ENCODE results near the gene DPP9. TPM values are rescaled to one million over a fixed set of nuclear protein-coding genes. Genes with fewer than 3 reads are reported as not detected.

DPP9 gene
- total and polyA plus RNA-seq, 2 of the 8 experiments (the other 6 are each of a cell fraction or from before 2014, with no cell fraction given): 11.6 to 40.7 TPM

GRCh38 chr19:4638317-4638716 is 85.3 kb downstream of the DPP9 start:
- no peaks in the 10 kb centered on the region for H3K9me3 ChIP-seq (ENCODE audit: insufficient read depth in 2 of 2, low read depth in 1 of 2, low read length in 1 of 2)
- no peak for TF ChIP-seq HDAC2 (IDR thresholded peaks at IDR 0.05; ENCODE audit: borderline replicate concordance in 1 of 2, low read depth in 2 of 2, low read length in 2 of 2)
- TF ChIP-seq E2F6 (IDR thresholded peaks at IDR 0.05): no peak
- peak; percentile 6 for TF ChIP-seq KDM4A (IDR thresholded peaks at IDR 0.05; ENCODE audit: low read depth, low read length, severe bottlenecking)
- ChIA-PET POLR2A (ENCODE audit: partially characterized antibody) (no interaction called here), CTCF (ENCODE audit: partially characterized antibody) (interaction anchor here (0.6 to 3.4 kb wide), 11 partner anchors 12 to 470 kb away, joined by 3 to 92 read pairs (median 16); no protein-coding TSS in a partner anchor)
- H2AK5ac ChIP-seq (ENCODE audit: low read depth, low read length): 0 out of 2 replicates have a peak overlapping the region, but pooled peaks have one; percentile 6
- no peak overlapping the region for H3K27ac ChIP-seq (ENCODE audit: low read depth, low read length)
- H2AFZ ChIP-seq (ENCODE audit: low read length): no peak overlapping the region
- H3K23me2 ChIP-seq (ENCODE audit: low read depth, low read length): peaks cover 11% of the 10 kb centered on the region; the same call in 1 of the 2 replicates
- peak overlapping the region; percentile 50; the same call in 1 of the 2 replicates for H2BK12ac ChIP-seq (ENCODE audit: low read depth, low read length)
- no peak overlapping the region for H2BK5ac ChIP-seq (ENCODE audit: low read depth, low read length)
- H4K91ac ChIP-seq (replicated peaks; ENCODE audit: insufficient read length, low read length): no peak overlapping the region
- H2BK20ac ChIP-seq (ENCODE audit: low read length): no peak overlapping the region
- H3K4me3 ChIP-seq (ENCODE audit: extremely low read depth in 1 of 4, insufficient read depth in 2 of 4, low read depth in 3 of 4, low read length in 4 of 4): no peak overlapping the region
- WGBS, 2 experiments (ENCODE audit: extremely low coverage in 1 of 2, insufficient coverage in 1 of 2, insufficient read length in 1 of 2, insufficient replicate concordance in 2 of 2, low coverage in 1 of 2, low lambda C conversion rate in 2 of 2, missing lambda C conversion rate in 1 of 2): 94% methylated on average over 11 of the region's 11 CpGs; no CpG with 5 or more reads in 1 of the 2 experiments
- no peak overlapping the region for H3K14ac ChIP-seq (ENCODE audit: insufficient read length)
- H3K56ac ChIP-seq (replicated peaks; ENCODE audit: insufficient read length, low read depth, low read length): no peak overlapping the region
- peak overlapping the region; percentile 81; the same call in 1 of the 2 replicates for H2BK15ac ChIP-seq (ENCODE audit: low read length)
- no peak overlapping the region for H4K5ac ChIP-seq (ENCODE audit: insufficient read length, low read depth, low read length)
- H3K79me2 ChIP-seq (ENCODE audit: control insufficient read depth in 1 of 2, insufficient read depth in 2 of 2, low read length in 2 of 2): no peaks in the 10 kb centered on the region
- no peak overlapping the region for H2BK120ac ChIP-seq (replicated peaks; ENCODE audit: low read depth, low read length)
- FAIRE-seq (no peak), DNase-seq (ENCODE audit: low read depth in 1 of 2, low spot score in 2 of 2) (no peak)
- no peak overlapping the region for H3K23ac ChIP-seq (ENCODE audit: insufficient read length)
- H3K79me1 ChIP-seq (ENCODE audit: low read depth, low read length): peaks cover 6% of the 10 kb centered on the region; the same call in 1 of the 2 replicates
- H3K4me1 ChIP-seq (replicated peaks in 1 of 4; ENCODE audit: control insufficient read depth in 3 of 4, insufficient read depth in 4 of 4, low read length in 3 of 4): peaks cover 0 to 10% (median 6%) of the 10 kb centered on the region in 4 experiments; a peak in 3 of 7 replicates
- H3K27me3 ChIP-seq (replicated peaks in 1 of 4; ENCODE audit: control insufficient read depth in 3 of 4, extremely low read depth in 1 of 4, insufficient read depth in 3 of 4, low read length in 3 of 4): peaks cover 0 to 13% (median 11%) of the 10 kb centered on the region in 4 experiments; a peak in 5 of 7 replicates
- no peak overlapping the region for H3K9ac ChIP-seq (replicated peaks in 1 of 4; ENCODE audit: extremely low read depth in 1 of 4, low read depth in 3 of 4, low read length in 3 of 4)
- H3K18ac ChIP-seq (ENCODE audit: extremely low read depth, low read length): no peak overlapping the region; the same call in 1 of the 2 replicates
- 0 out of 4 replicates have a peak overlapping the region, but pooled peaks of 1 of the 2 experiments have one; percentile 75 for H3K4me2 ChIP-seq (ENCODE audit: insufficient read depth in 1 of 2, low read depth in 2 of 2, low read length in 2 of 2)
- no peak overlapping the region for H3K4ac ChIP-seq (replicated peaks; ENCODE audit: insufficient read length, low read depth, low read length)
- no peak overlapping the region for H4K8ac ChIP-seq (ENCODE audit: extremely low read depth, insufficient read depth, low read length)
- peaks cover 0 to 3% of the 10 kb centered on the region in 2 experiments for H4K20me1 ChIP-seq (replicated peaks in 1 of 2; ENCODE audit: control insufficient read depth in 1 of 2, insufficient read depth in 2 of 2, low read length in 2 of 2)
- H3K36me3 ChIP-seq (ENCODE audit: control insufficient read depth in 2 of 4, insufficient read depth in 4 of 4, low read length in 3 of 4): no peaks in the 10 kb centered on the region
